Measurements from ENCODE around the gene C11orf21.

Gene C11orf21

GRCh38 chr11:2303627-2304505, 2.1 kb upstream of the C11orf21 start:
- no peak overlapping the region for H3K4me3 ChIP-seq (ENCODE audit: low read depth, low read length)
- TF ChIP-seq, protein P1, sequence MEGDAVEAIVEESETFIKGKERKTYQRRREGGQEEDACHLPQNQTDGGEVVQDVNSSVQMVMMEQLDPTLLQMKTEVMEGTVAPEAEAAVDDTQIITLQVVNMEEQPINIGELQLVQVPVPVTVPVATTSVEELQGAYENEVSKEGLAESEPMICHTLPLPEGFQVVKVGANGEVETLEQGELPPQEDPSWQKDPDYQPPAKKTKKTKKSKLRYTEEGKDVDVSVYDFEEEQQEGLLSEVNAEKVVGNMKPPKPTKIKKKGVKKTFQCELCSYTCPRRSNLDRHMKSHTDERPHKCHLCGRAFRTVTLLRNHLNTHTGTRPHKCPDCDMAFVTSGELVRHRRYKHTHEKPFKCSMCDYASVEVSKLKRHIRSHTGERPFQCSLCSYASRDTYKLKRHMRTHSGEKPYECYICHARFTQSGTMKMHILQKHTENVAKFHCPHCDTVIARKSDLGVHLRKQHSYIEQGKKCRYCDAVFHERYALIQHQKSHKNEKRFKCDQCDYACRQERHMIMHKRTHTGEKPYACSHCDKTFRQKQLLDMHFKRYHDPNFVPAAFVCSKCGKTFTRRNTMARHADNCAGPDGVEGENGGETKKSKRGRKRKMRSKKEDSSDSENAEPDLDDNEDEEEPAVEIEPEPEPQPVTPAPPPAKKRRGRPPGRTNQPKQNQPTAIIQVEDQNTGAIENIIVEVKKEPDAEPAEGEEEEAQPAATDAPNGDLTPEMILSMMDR (IDR thresholded peaks at IDR 0.05; ENCODE audit: borderline replicate concordance, insufficient read depth, low read depth, low read length) = no peak

DNA sequence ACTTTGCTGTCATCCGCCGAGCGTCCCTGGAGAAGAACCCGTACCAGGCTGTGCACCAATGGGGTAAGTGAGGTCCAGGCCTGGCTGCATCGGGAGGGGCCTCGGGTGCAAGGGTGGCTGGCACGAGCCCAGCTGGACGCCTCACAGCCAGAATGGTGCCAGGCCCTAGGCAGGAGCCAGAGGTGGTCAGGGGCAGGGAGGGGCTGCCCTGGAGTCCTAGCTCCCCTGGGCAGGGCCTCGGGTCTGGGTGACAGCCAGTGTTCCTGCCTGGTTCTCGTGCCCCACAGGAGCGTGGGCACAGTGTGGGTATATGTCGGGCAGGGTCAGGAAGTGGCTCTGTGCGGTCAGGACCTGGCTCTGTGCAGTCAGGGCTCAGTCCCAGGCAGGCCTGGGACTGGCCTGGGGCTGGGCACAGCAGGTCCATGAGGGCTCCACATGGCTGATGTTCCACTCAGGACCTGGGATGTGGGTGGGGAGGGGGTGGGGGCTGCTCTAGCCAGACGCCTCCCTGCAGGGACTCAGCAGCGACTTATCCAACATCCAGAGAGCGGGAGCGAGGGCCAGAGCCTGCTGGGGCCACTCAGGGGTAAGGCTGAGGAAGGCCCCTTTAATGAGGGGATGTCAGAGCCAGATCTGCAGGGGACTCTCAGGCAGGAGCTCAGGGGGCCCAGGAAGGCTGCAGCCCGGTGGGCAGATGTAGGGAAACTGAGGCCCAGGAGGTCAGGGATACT, 1.3 kb upstream of the C11orf21 start:
- TF ChIP-seq, protein P1 (IDR thresholded peaks at IDR 0.05; ENCODE audit: borderline replicate concordance, insufficient read depth, low read depth, low read length) = no peak

DNA sequence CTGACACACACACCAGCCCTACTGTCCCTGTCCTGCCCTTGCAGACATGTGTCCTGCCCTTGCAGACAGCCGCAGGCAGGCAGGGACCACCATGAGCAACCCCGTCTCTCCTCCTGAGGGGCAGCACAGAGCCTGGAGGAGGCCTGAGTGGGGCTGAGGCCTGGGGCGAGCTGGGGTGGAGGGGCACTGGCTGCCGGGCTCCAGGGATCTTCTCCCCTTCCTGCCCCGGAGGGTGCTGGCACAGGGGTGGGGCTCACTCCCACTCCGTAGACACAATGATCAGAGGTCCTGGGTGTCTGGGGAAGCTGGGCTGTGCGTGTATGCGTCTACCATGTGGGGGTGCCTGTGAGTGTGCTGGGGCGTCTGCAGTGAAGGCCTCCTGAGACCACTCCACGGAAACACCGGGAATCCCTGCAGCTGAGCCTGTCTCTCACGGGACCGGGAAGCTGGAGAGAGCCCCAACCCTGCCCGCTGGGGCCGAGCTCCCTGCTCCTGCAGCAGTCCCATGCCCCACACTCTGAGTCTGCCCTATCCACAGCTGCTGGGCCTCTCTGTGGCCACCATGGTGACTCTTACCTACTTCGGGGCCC, 683 bp upstream of the C11orf21 start:
- TF ChIP-seq, protein P1 (IDR thresholded peaks at IDR 0.05; ENCODE audit: borderline replicate concordance, insufficient read depth, low read depth, low read length) = no peak

More for the DNA sequence above, 1.3 kb upstream of the C11orf21 start:
- no peak overlapping the region for H3K4me3 ChIP-seq (ENCODE audit: low read depth, low read length)

GRCh38 chr11:2300936-2301630, 635 bp downstream of the C11orf21 start:
- TF ChIP-seq, protein P1 (IDR thresholded peaks at IDR 0.05; ENCODE audit: borderline replicate concordance, insufficient read depth, low read depth, low read length) = no peak
- no peak overlapping the region for H3K4me3 ChIP-seq (ENCODE audit: low read depth, low read length)

More for the DNA sequence above, 683 bp upstream of the C11orf21 start:
- H3K4me3 ChIP-seq (ENCODE audit: low read depth, low read length) = no peak overlapping the region

GRCh38 chr11:2300290-2300935, 1.3 kb downstream of the C11orf21 start:
- TF ChIP-seq, protein P1 (IDR thresholded peaks at IDR 0.05; ENCODE audit: borderline replicate concordance, insufficient read depth, low read depth, low read length) = no peak
- no peak overlapping the region for H3K4me3 ChIP-seq (ENCODE audit: low read depth, low read length)

DNA sequence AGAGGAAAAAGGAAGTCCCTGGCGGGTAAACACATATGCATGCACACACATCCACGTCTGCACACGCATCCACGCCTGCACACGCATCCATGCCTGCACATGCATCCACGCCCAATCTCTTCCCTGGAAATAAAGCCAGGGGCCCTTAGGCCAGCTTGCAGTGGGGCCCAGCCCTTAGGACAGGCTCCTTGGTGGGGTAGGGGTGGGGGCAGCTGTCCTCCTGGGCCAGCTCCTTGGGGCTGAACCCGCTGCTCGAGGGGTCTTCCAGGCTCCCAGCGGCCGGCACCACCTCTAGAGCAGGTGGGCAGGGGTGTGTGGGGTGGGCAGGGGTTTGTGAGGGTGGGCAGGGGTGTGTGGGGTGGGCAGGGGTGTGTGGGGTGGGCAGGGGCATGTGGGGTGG, 1.9 kb downstream of the C11orf21 start:
- TF ChIP-seq, protein P1 (IDR thresholded peaks at IDR 0.05; ENCODE audit: borderline replicate concordance, insufficient read depth, low read depth, low read length) = no peak

More for the DNA sequence above, 1.9 kb downstream of the C11orf21 start:
- no peak overlapping the region for H3K4me3 ChIP-seq (ENCODE audit: low read depth, low read length)

Measured in GM12875 (cell line).